Suprapubic skin (tissue), 4 donors: ENCODE results near the gene EVPLL. TPM values are rescaled to one million over a fixed set of nuclear protein-coding genes. Genes with fewer than 3 reads are reported as not detected.

ENCODE experiments used
- DNase-seq, 2 donors: peaks; one replicate each; pipeline ENCODE4 v3.0.0-alpha.2; 2019; ENCODE audit warnings: low spot score in 2 of 2
- H3K27ac ChIP-seq: fragments of 200-600 bp; sonication (generic); one replicate; pipeline ENCODE4 v1.5.1; 2019
- H3K27me3 ChIP-seq: fragments of 200-600 bp; sonication (generic); one replicate; pipeline ENCODE4 v1.5.1; 2019
- H3K36me3 ChIP-seq: fragments of 200-600 bp; sonication (generic); one replicate; pipeline ENCODE4 v1.5.1; 2019
- H3K4me1 ChIP-seq: fragments of 200-600 bp; sonication (generic); one replicate; pipeline ENCODE4 v1.5.1; 2019
- H3K4me3 ChIP-seq: fragments of 200-600 bp; sonication (generic); one replicate; pipeline ENCODE4 v1.5.1; 2019; ENCODE audit warnings: mild to moderate bottlenecking
- H3K9me3 ChIP-seq: fragments of 200-600 bp; sonication (generic); one replicate; pipeline ENCODE4 v1.5.1; 2019
- CTCF ChIP-seq, 2 donors: fragments of 200-600 bp in 1 of 2; fragments of 450-650 bp in 1 of 2; sonication (generic) in 1 of 2; IDR thresholded peaks; one replicate each; pipeline ENCODE4 v1.5.1; 2016 to 2019; ENCODE audit warnings: antibody characterized with exemption in 2 of 2, mild to moderate bottlenecking in 1 of 2, moderate library complexity in 1 of 2
- EP300 ChIP-seq: sonication (generic); formaldehyde crosslinking; IDR thresholded peaks from one replicate; pipeline ENCODE4 v1.6.1; 2017; ENCODE audit warnings: antibody characterized with exemption
- POLR2A ChIP-seq, 2 donors: fragments of 450-650 bp; IDR thresholded peaks; one replicate each; pipeline ENCODE4 v1.6.1; 2017; ENCODE audit warnings: antibody characterized with exemption in 2 of 2, mild to moderate bottlenecking in 2 of 2, moderate library complexity in 2 of 2
- POLR2AphosphoS5 ChIP-seq, 3 donors: sonication (generic); formaldehyde crosslinking; IDR thresholded peaks; one replicate each; pipeline ENCODE4 v1.6.1; 2017; ENCODE audit warnings: antibody characterized with exemption in 3 of 3
- WGBS: methylation state at CpG from one replicate; pipeline ENCODE4 v1.1.5; 2018; 5-methylcytosine and 5-hydroxymethylcytosine counted together
- total RNA-seq, 4 donors: library from RNA; depleted of rRNA; stranded (reverse); fragments of >200 nt; gene quantifications; one replicate each; pipeline ENCODE4 v1.1.0, GENCODE V29; 2016

The EVPLL gene
- total RNA-seq, 4 donors from 2014 or later, result 3.7 to 15.6 (median 9.2) TPM

GRCh38 chr17:18361837-18362697 lies 15.5 kb upstream of the EVPLL start:
- Histone ChIP-seq H3K4me3 (peak overlapping the region; percentile 86), H3K27ac (peak overlapping the region; percentile 91), H3K4me1 (peaks cover 19% of the 10 kb centered on the region), H3K27me3 (no peaks in the 10 kb centered on the region), H3K36me3 (peaks cover 14% of the 10 kb centered on the region), H3K9me3 (no peaks in the 10 kb centered on the region)
- DNase-seq, result no peak
- TF ChIP-seq POLR2A (IDR thresholded peaks at IDR 0.05) (no peak), POLR2AphosphoS5 (IDR thresholded peaks at IDR 0.05) (no peak), EP300 (no peak), CTCF (IDR thresholded peaks at IDR 0.05) (no peak)
- 39% methylated on average over 11 of the region's 15 CpGs for WGBS

- Histone ChIP-seq H3K9me3 (no peaks in the 10 kb centered on the region), H3K27me3 (no peaks in the 10 kb centered on the region), H3K4me3 (peak overlapping the region; percentile 86), H3K4me1 (peaks cover 19% of the 10 kb centered on the region), H3K36me3 (peaks cover 14% of the 10 kb centered on the region), H3K27ac (peak overlapping the region; percentile 91)
- 0% methylated on average over 14 of the region's 14 CpGs for WGBS
- peak; percentile 81 to 84 for DNase-seq
- no peak for TF ChIP-seq POLR2AphosphoS5 (IDR thresholded peaks at IDR 0.05)
- no peak for TF ChIP-seq POLR2A (IDR thresholded peaks at IDR 0.05)
- TF ChIP-seq EP300, result no peak
- no peak for TF ChIP-seq CTCF (IDR thresholded peaks at IDR 0.05)
Measured at GRCh38 chr17:18362698-18363100, 14.9 kb upstream of the EVPLL start.

- peaks cover 14% of the 10 kb centered on the region for H3K36me3 ChIP-seq
- peak within 1 kb of the TSS; percentile 86 for H3K4me3 ChIP-seq
- DNase-seq, result peak; percentile 96
- H3K27ac ChIP-seq, result peak within 1 kb of the TSS; percentile 91
- TF ChIP-seq EP300 (no peak), POLR2AphosphoS5 (IDR thresholded peaks at IDR 0.05) (peak in 2 of 3 donors; percentile 30 to 71)
- no peaks in the 10 kb centered on the region for H3K9me3 ChIP-seq
- WGBS, result 2% methylated on average over 27 of the region's 76 CpGs
- H3K4me1 ChIP-seq, result peaks cover 19% of the 10 kb centered on the region
- H3K27me3 ChIP-seq, result no peaks in the 10 kb centered on the region
Measured at GRCh38 chr17:18363101-18364049, 14.2 kb upstream of the EVPLL start, which contains the start of gene SHMT1. Gene SHMT1, minus strand, starts transcription at chr17:18363550. Its CDS starts 7,569 bp downstream, at chr17:18355981.

GRCh38 chr17:18364166-18364565 lies 13.4 kb upstream of the EVPLL start:
- no peaks in the 10 kb centered on the region for H3K9me3 ChIP-seq
- no peak for DNase-seq
- H3K27ac ChIP-seq, result no peak overlapping the region
- peaks cover 9% of the 10 kb centered on the region for H3K36me3 ChIP-seq
- WGBS, result 82% methylated on average over 6 of the region's 6 CpGs
- H3K27me3 ChIP-seq, result no peaks in the 10 kb centered on the region
- TF ChIP-seq POLR2A (IDR thresholded peaks at IDR 0.05) (no peak), POLR2AphosphoS5 (IDR thresholded peaks at IDR 0.05) (no peak), CTCF (IDR thresholded peaks at IDR 0.05) (no peak)
- no peak overlapping the region for H3K4me3 ChIP-seq
- peaks cover 19% of the 10 kb centered on the region for H3K4me1 ChIP-seq

GRCh38 chr17:18368946-18369345 lies 8.6 kb upstream of the EVPLL start:
- Histone ChIP-seq H3K36me3 (no peaks in the 10 kb centered on the region), H3K9me3 (no peaks in the 10 kb centered on the region), H3K4me3 (no peak overlapping the region), H3K27ac (no peak overlapping the region), H3K4me1 (peaks cover under 1% of the 10 kb centered on the region), H3K27me3 (no peaks in the 10 kb centered on the region)
- 85% methylated on average over 8 of the region's 8 CpGs for WGBS
- TF ChIP-seq EP300 (no peak), POLR2AphosphoS5 (IDR thresholded peaks at IDR 0.05) (no peak), CTCF (IDR thresholded peaks at IDR 0.05) (no peak), POLR2A (IDR thresholded peaks at IDR 0.05) (no peak)
- DNase-seq, result no peak
